ENCODE results near the gene PLTP. TPM values are rescaled to one million over a fixed set of nuclear protein-coding genes. Genes with fewer than 3 reads are reported as not detected.

PLTP gene
- polyA plus RNA-seq, 3 donors, result 1.6 to 3.0 (median 2.9) TPM

DNA sequence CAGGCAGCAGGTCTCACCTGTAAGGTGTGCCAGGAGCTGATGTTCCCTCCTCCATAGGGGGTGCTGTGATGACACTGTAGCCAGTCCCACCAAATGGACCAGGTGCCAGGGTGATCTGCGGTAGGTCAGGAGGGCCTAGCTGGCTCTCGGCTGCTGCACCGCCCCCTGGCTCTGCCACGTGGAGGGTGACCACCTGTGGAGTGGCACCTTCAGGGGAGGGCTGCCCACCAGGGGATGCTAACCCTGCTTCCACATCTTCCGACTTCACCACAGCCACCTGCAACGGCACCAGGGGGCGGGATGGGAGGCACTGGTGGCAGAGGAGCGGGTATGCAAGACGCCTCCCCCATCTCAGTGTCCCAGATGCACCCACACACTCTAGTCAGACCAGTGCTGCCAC is 41.7 kb upstream of the PLTP start:
- Mint-ChIP-seq H3K27me3 (ENCODE audit: low read depth in 3 of 3) (no peaks in the 10 kb centered on the region), H3K36me3 (peaks cover 73 to 92% of the 10 kb centered on the region in 2 donors), H3K4me3 (no peak overlapping the region), H3K4me1 (no peaks in the 10 kb centered on the region), H3K9me3 (no peaks in the 10 kb centered on the region), H3K27ac (no peak overlapping the region)
- Histone ChIP-seq H4K20me1 (ENCODE audit: insufficient read depth, low read length) (peaks cover 22% of the 10 kb centered on the region), H3K4me2 (replicated peaks; ENCODE audit: extremely low read depth, low read length, poor library complexity, severe bottlenecking) (no peak overlapping the region), H3K9ac (ENCODE audit: insufficient read depth, low read length, poor library complexity, severe bottlenecking) (no peak overlapping the region), H2AFZ (ENCODE audit: insufficient read depth, low read depth, low read length, poor library complexity, severe bottlenecking) (no peak overlapping the region), H3K27ac (ENCODE audit: low read depth in 1 of 2, low read length in 2 of 2) (no peak overlapping the region), H3K36me3 (replicated peaks in 1 of 2; ENCODE audit: control insufficient read depth in 1 of 2, insufficient read depth in 2 of 2, low read length in 2 of 2) (peaks cover 76 to 90% of the 10 kb centered on the region in 2 donors), H3K4me1 (ENCODE audit: control insufficient read depth in 1 of 2, insufficient read depth in 2 of 2, low read length in 2 of 2) (no peaks in the 10 kb centered on the region), H3K9me3 (replicated peaks in 1 of 2; ENCODE audit: control insufficient read depth in 1 of 2, insufficient read depth in 1 of 2, low read length in 2 of 2) (no peaks in the 10 kb centered on the region), H3K4me3 (replicated peaks in 1 of 3; ENCODE audit: low read depth in 2 of 3, low read length in 3 of 3) (no peak overlapping the region), H3K27me3 (ENCODE audit: control insufficient read depth in 2 of 2, insufficient read depth in 2 of 2, low read length in 2 of 2) (no peaks in the 10 kb centered on the region), H3K79me2 (ENCODE audit: insufficient read depth, low read length) (no peaks in the 10 kb centered on the region)
- DNase-seq, result peak in 1 of 3 donors; percentile 3
- TF ChIP-seq, protein P1, sequence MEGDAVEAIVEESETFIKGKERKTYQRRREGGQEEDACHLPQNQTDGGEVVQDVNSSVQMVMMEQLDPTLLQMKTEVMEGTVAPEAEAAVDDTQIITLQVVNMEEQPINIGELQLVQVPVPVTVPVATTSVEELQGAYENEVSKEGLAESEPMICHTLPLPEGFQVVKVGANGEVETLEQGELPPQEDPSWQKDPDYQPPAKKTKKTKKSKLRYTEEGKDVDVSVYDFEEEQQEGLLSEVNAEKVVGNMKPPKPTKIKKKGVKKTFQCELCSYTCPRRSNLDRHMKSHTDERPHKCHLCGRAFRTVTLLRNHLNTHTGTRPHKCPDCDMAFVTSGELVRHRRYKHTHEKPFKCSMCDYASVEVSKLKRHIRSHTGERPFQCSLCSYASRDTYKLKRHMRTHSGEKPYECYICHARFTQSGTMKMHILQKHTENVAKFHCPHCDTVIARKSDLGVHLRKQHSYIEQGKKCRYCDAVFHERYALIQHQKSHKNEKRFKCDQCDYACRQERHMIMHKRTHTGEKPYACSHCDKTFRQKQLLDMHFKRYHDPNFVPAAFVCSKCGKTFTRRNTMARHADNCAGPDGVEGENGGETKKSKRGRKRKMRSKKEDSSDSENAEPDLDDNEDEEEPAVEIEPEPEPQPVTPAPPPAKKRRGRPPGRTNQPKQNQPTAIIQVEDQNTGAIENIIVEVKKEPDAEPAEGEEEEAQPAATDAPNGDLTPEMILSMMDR (IDR thresholded peaks at IDR 0.05), result no peak
- WGBS (ENCODE audit: insufficient coverage), result 96% methylated on average over 7 of the region's 9 CpGs
- intact Hi-C loops (cut with micrococcal nuclease), result no loop called here

DNA sequence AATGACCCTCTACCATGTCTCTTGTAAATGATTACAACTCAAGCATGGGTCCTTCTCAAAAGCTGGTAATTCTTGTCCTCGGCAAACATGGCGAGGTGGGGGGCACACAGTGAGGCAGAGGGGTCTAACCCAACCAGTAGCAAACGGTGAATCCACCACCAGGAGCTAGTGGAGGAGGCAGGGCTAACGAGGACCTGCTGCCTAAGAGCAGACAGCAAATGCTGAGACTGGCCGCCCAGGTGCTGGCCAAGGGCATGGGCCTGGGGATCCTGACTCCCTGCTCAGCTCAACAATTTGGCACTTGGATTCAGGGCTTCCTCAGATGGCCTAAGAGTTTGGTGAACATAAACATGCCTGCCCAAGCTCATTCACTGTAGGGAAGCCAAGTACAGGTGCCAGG is 40.9 kb upstream of the PLTP start:
- DNase-seq, result peak in 1 of 3 donors; percentile 3
- H4K20me1 ChIP-seq (ENCODE audit: insufficient read depth, low read length), result peaks cover 30% of the 10 kb centered on the region
- Mint-ChIP-seq H3K4me1 (no peaks in the 10 kb centered on the region), H3K27me3 (ENCODE audit: low read depth in 3 of 3) (no peaks in the 10 kb centered on the region), H3K36me3 (peaks cover 72 to 92% of the 10 kb centered on the region in 2 donors), H3K27ac (peak overlapping the region in 1 of 7 donors; percentile 41), H3K4me3 (no peak overlapping the region), H3K9me3 (no peaks in the 10 kb centered on the region)
- H3K9ac ChIP-seq (ENCODE audit: insufficient read depth, low read length, poor library complexity, severe bottlenecking), result no peak overlapping the region
- WGBS (ENCODE audit: insufficient coverage), result 96% methylated on average over 5 of the region's 5 CpGs
- intact Hi-C loops (cut with micrococcal nuclease), result no loop called here
- no peak overlapping the region for H3K4me3 ChIP-seq (replicated peaks in 1 of 3; ENCODE audit: low read depth in 2 of 3, low read length in 3 of 3)
- H3K4me1 ChIP-seq (ENCODE audit: control insufficient read depth in 1 of 2, insufficient read depth in 2 of 2, low read length in 2 of 2), result peaks cover 0 to 2% of the 10 kb centered on the region in 2 donors
- H2AFZ ChIP-seq (ENCODE audit: insufficient read depth, low read depth, low read length, poor library complexity, severe bottlenecking), result no peak overlapping the region
- H3K36me3 ChIP-seq (replicated peaks in 1 of 2; ENCODE audit: control insufficient read depth in 1 of 2, insufficient read depth in 2 of 2, low read length in 2 of 2), result peaks cover 76 to 90% of the 10 kb centered on the region in 2 donors
- H3K4me2 ChIP-seq (replicated peaks; ENCODE audit: extremely low read depth, low read length, poor library complexity, severe bottlenecking), result no peak overlapping the region
- TF ChIP-seq, protein P1 (IDR thresholded peaks at IDR 0.05), result no peak
- H3K9me3 ChIP-seq (replicated peaks in 1 of 2; ENCODE audit: control insufficient read depth in 1 of 2, insufficient read depth in 1 of 2, low read length in 2 of 2), result no peaks in the 10 kb centered on the region
- H3K27ac ChIP-seq (ENCODE audit: low read depth in 1 of 2, low read length in 2 of 2), result no peak overlapping the region
- H3K79me2 ChIP-seq (ENCODE audit: insufficient read depth, low read length), result no peaks in the 10 kb centered on the region
- no peaks in the 10 kb centered on the region for H3K27me3 ChIP-seq (ENCODE audit: control insufficient read depth in 2 of 2, insufficient read depth in 2 of 2, low read length in 2 of 2)

Data from CD14-positive monocyte (primary cell).